Activated CD8-positive, alpha-beta memory T cell treated with anti-CD3 and anti-CD28 coated beads for 24 hours (primary cell): Measurements from ENCODE around the gene FCN2.

Experiments
- DNase-seq: peaks from one replicate; pipeline ENCODE4 v3.0.0-alpha.2; 2020

Gene FCN2

GRCh38 chr9:134869554-134870300 lies 10.9 kb upstream of the FCN2 start:
- DNase-seq = no peak

- no peak for DNase-seq
Observed at GRCh38 chr9:134870301-134870694, 10.3 kb upstream of the FCN2 start.

- DNase-seq = no peak
Observed at GRCh38 chr9:134870746-134871662, 9.6 kb upstream of the FCN2 start.

- DNase-seq = no peak
Observed at GRCh38 chr9:134871697-134872340, 8.8 kb upstream of the FCN2 start.

GRCh38 chr9:134872482-134873231 lies 8.0 kb upstream of the FCN2 start:
- DNase-seq = no peak

GRCh38 chr9:134875371-134875770 lies 5.2 kb upstream of the FCN2 start:
- no peak for DNase-seq

GRCh38 chr9:134877541-134877940 lies 3.1 kb upstream of the FCN2 start:
- peak; percentile 40 for DNase-seq

GRCh38 chr9:134879664-134880483 lies 736 bp upstream of the FCN2 start:
- peak; percentile 46 for DNase-seq

GRCh38 chr9:134881313-134881670 lies 682 bp downstream of the FCN2 start:
- DNase-seq = peak; percentile 40

GRCh38 chr9:134882204-134882785 lies 1.7 kb downstream of the FCN2 start:
- DNase-seq = peak; percentile 45

- DNase-seq = peak; percentile 38
Observed at GRCh38 chr9:134883040-134883782, 2.6 kb downstream of the FCN2 start.

GRCh38 chr9:134884492-134884891 lies 3.9 kb downstream of the FCN2 start:
- no peak for DNase-seq

- DNase-seq = peak; percentile 41
Observed at GRCh38 chr9:134885001-134885678, 4.5 kb downstream of the FCN2 start.

GRCh38 chr9:134885679-134886412 lies 5.2 kb downstream of the FCN2 start:
- peak; percentile 32 for DNase-seq

- peak; percentile 38 for DNase-seq
Observed at GRCh38 chr9:134886413-134886913, 5.9 kb downstream of the FCN2 start.

- DNase-seq = no peak
Observed at GRCh38 chr9:134887219-134887618, 6.6 kb downstream of the FCN2 start.

- DNase-seq = peak; percentile 30
Observed at GRCh38 chr9:134887686-134888602, 7.3 kb downstream of the FCN2 start.

- peak; percentile 37 for DNase-seq
Observed at GRCh38 chr9:134888603-134889190, 8.1 kb downstream of the FCN2 start.
